ENCODE results near the gene POLR2H. TPM values are rescaled to one million over a fixed set of nuclear protein-coding genes. Genes with fewer than 3 reads are reported as not detected.

The POLR2H gene
- total RNA-seq, 1 experiment from 2014 or later = 156 TPM

- peaks cover 12% of the 10 kb centered on the region for H3K4me1 ChIP-seq (ENCODE audit: control insufficient read depth, insufficient read depth, low read length)
- peaks cover 8% of the 10 kb centered on the region for H3K27me3 ChIP-seq (ENCODE audit: control insufficient read depth, insufficient read depth, low read length)
- in situ Hi-C loops (cut with HindIII; ENCODE audit: low pct_unique_long_range_greater_than_20kb, low sequenced_read_pairs) = no loop called here
- TF ChIP-seq SIN3A (IDR thresholded peaks at IDR 0.05; ENCODE audit: borderline replicate concordance, insufficient read depth, low read depth, low read length) = no peak
- no peak for TF ChIP-seq POLR2AphosphoS5 (IDR thresholded peaks at IDR 0.05; ENCODE audit: low read depth, low read length)
- H3K4me3 ChIP-seq (ENCODE audit: low read depth in 2 of 2, low read length in 2 of 2) = no peak overlapping the region
- BruUV-seq (replicated peaks) = no TSS peak
- ATAC-seq = no peak
- H3K27ac ChIP-seq (ENCODE audit: low read length) = no peak overlapping the region
- intact Hi-C loops (cut with micrococcal nuclease; ENCODE audit: unreplicated experiment) = loop anchor here (10.0 kb wide), 1 partner anchor 141 kb away; no protein-coding TSS in a partner anchor
- CTCF ChIA-PET = interaction anchor here (4.4 kb wide), 1 partner anchor 167 kb away, joined by 53 read pairs; no protein-coding TSS in a partner anchor
- no peaks in the 10 kb centered on the region for H3K9me3 ChIP-seq (ENCODE audit: control insufficient read depth, insufficient read depth, low read depth, low read length)
- no peak for DNase-seq (ENCODE audit: low read depth, low spot score)
- H3K36me3 ChIP-seq (ENCODE audit: control insufficient read depth, insufficient read depth, low read length) = 0 out of 2 replicates have a peak, but pooled peaks cover 6% of the 10 kb centered on the region
- POLR2A ChIA-PET = no interaction called here
Measured at GRCh38 chr3:184373422-184373821, 11.9 kb downstream of the POLR2H start.

GRCh38 chr3:184375747-184376461 lies 14.4 kb downstream of the POLR2H start:
- Histone ChIP-seq H3K27me3 (ENCODE audit: control insufficient read depth, insufficient read depth, low read length) (peaks cover 16% of the 10 kb centered on the region), H3K4me3 (ENCODE audit: low read depth in 2 of 2, low read length in 2 of 2) (no peak overlapping the region), H3K9me3 (ENCODE audit: control insufficient read depth, insufficient read depth, low read depth, low read length) (no peaks in the 10 kb centered on the region), H3K36me3 (ENCODE audit: control insufficient read depth, insufficient read depth, low read length) (no peaks in the 10 kb centered on the region), H3K4me1 (ENCODE audit: control insufficient read depth, insufficient read depth, low read length) (peaks cover 12% of the 10 kb centered on the region), H3K27ac (ENCODE audit: low read length) (no peak overlapping the region)
- BruUV-seq (replicated peaks) = no TSS peak
- TF ChIP-seq REST (IDR thresholded peaks at IDR 0.05; ENCODE audit: insufficient read depth in 1 of 2, low read depth in 2 of 2, low read length in 1 of 2) (no peak), TCF7L2 (IDR thresholded peaks at IDR 0.05; ENCODE audit: low read depth, low read length) (no peak), SIN3A (IDR thresholded peaks at IDR 0.05; ENCODE audit: borderline replicate concordance, insufficient read depth, low read depth, low read length) (no peak), CTCF (IDR thresholded peaks at IDR 0.05) (no peak), POLR2AphosphoS5 (IDR thresholded peaks at IDR 0.05; ENCODE audit: low read depth, low read length) (no peak)
- intact Hi-C loops (cut with micrococcal nuclease; ENCODE audit: unreplicated experiment) (loop anchor here (10.0 kb wide), 1 partner anchor 139 kb away; no protein-coding TSS in a partner anchor), in situ Hi-C loops (cut with HindIII; ENCODE audit: low pct_unique_long_range_greater_than_20kb, low sequenced_read_pairs) (no loop called here)
- ATAC-seq = no peak
- POLR2A ChIA-PET = no interaction called here
- CTCF ChIA-PET = interaction anchor here (0.7 kb wide), 1 partner anchor 155 kb away, joined by 4 read pairs; no protein-coding TSS in a partner anchor
- DNase-seq (ENCODE audit: low read depth, low spot score) = no peak

DNA sequence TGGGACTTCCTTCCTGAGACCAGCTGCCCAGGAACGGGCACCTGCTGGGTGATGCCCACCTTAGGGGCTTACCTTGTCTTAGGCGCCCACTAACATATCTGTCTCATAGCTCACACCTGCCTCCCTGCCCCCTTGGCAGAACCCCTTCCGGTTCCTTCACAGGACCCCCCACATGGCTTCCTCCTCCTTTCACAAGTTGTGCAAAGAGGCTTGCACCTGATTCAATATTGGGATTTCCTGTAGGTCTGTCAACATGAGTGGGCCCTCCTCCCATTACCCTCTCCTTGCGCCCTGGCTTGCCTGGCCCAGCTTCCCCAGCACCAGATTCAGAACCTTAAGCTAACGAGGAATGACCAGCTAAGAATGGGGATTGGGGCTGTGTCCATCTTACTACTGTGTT lies 15.9 kb downstream of the POLR2H start:
- Histone ChIP-seq H3K4me3 (ENCODE audit: low read depth in 2 of 2, low read length in 2 of 2) (no peak overlapping the region), H3K27me3 (ENCODE audit: control insufficient read depth, insufficient read depth, low read length) (peaks cover 16% of the 10 kb centered on the region), H3K9me3 (ENCODE audit: control insufficient read depth, insufficient read depth, low read depth, low read length) (no peaks in the 10 kb centered on the region), H3K27ac (ENCODE audit: low read length) (no peak overlapping the region), H3K4me1 (ENCODE audit: control insufficient read depth, insufficient read depth, low read length) (no peaks in the 10 kb centered on the region), H3K36me3 (ENCODE audit: control insufficient read depth, insufficient read depth, low read length) (no peaks in the 10 kb centered on the region)
- CTCF ChIA-PET = interaction anchor here (0.7 kb wide), 1 partner anchor 138 kb away, joined by 3 read pairs; no protein-coding TSS in a partner anchor
- intact Hi-C loops (cut with micrococcal nuclease; ENCODE audit: unreplicated experiment) = loop anchor here (10.0 kb wide), 1 partner anchor 137 kb away; no protein-coding TSS in a partner anchor
- POLR2A ChIA-PET = no interaction called here
- TF ChIP-seq POLR2AphosphoS5 (IDR thresholded peaks at IDR 0.05; ENCODE audit: low read depth, low read length) (no peak), TCF7L2 (IDR thresholded peaks at IDR 0.05; ENCODE audit: low read depth, low read length) (no peak), SIN3A (IDR thresholded peaks at IDR 0.05; ENCODE audit: borderline replicate concordance, insufficient read depth, low read depth, low read length) (no peak), REST (IDR thresholded peaks at IDR 0.05; ENCODE audit: insufficient read depth in 1 of 2, low read depth in 2 of 2, low read length in 1 of 2) (no peak)
- ATAC-seq = no peak
- no peak for DNase-seq (ENCODE audit: low read depth, low spot score)
- in situ Hi-C loops (cut with HindIII; ENCODE audit: low pct_unique_long_range_greater_than_20kb, low sequenced_read_pairs) = no loop called here
- BruUV-seq (replicated peaks) = no TSS peak

All from Panc1 (cell line).